OCI-M1 (cell line): Measurements from ENCODE around the gene YARS1.

ENCODE experiments used
- DNase-seq: peaks from one replicate; lab custom pipeline; 2025; lab: John Stamatoyannopoulos, UW

The YARS1 gene

GRCh38 chr1:32779242-32779641 lies 37.9 kb downstream of the YARS1 start:
- DNase-seq = no peak

DNA sequence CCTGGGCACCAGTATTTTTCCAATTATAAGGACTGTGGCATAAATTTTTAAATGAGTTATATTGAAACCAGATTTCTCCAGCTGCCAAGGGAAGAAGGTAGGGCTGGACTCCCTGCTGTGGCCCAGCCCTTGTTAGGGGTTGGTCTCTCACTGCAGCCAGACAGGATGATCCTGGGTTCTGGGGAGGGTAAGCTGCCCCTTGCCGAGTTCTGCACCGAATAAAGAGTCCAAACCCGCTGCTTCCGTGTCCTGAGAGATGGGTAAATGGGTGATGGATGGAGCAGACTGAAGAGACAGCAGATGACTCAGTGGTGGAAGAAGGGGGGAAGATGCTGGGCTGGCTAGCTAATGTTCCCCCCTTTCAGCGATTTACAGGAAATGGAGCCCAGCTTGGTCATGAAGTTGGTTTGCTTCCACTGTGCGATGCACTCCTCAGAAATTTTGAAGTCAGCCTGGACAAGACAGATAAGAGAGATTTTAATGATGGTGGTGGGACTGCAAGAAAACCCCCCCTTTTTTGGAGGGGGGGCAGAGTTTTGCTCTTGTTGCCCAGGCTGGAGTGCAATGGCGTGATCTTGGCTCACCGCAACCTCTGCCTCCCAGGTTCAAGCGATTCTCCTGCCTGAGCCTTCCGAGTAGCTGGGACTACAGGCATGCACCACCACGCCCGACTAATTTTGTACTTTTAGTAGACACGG lies 41.4 kb downstream of the YARS1 start:
- DNase-seq = no peak

- no peak for DNase-seq
Measured at GRCh38 chr1:32774950-32775634, 42.1 kb downstream of the YARS1 start.

GRCh38 chr1:32774464-32774808 lies 42.7 kb downstream of the YARS1 start:
- no peak for DNase-seq

GRCh38 chr1:32773764-32774463 lies 43.2 kb downstream of the YARS1 start:
- DNase-seq = peak; percentile 36

- peak; percentile 87 for DNase-seq
Measured at GRCh38 chr1:32773018-32773763, 44.0 kb downstream of the YARS1 start.

- DNase-seq = no peak
Measured at GRCh38 chr1:32772281-32773017, 44.7 kb downstream of the YARS1 start.

DNA sequence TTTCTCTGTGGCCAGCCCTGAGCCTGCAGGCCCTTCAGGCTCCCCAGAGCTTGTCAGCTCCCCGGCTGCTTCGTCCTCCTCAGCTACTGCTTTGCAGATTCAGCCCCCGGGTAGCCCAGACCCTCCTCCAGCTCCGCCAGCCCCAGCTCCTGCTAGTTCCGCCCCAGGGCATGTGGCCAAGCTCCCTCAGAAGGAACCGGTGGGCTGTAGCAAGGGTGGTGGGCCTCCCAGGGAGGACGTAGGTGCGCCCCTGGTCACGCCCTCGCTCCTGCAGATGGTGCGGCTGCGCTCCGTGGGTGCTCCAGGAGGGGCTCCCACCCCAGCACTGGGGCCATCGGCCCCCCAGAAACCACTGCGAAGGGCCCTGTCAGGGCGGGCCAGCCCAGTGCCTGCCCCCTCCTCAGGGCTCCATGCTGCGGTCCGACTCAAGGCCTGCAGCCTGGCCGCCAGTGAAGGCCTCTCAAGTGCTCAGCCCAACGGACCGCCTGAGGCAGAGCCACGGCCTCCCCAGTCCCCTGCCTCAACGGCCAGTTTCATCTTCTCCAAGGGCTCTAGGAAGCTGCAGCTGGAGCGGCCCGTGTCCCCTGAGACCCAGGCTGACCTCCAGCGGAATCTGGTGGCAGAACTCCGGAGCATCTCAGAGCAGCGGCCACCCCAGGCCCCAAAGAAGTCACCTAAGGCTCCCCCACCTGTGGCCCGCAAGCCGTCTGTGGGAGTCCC lies 45.4 kb downstream of the YARS1 start:
- no peak for DNase-seq

DNA sequence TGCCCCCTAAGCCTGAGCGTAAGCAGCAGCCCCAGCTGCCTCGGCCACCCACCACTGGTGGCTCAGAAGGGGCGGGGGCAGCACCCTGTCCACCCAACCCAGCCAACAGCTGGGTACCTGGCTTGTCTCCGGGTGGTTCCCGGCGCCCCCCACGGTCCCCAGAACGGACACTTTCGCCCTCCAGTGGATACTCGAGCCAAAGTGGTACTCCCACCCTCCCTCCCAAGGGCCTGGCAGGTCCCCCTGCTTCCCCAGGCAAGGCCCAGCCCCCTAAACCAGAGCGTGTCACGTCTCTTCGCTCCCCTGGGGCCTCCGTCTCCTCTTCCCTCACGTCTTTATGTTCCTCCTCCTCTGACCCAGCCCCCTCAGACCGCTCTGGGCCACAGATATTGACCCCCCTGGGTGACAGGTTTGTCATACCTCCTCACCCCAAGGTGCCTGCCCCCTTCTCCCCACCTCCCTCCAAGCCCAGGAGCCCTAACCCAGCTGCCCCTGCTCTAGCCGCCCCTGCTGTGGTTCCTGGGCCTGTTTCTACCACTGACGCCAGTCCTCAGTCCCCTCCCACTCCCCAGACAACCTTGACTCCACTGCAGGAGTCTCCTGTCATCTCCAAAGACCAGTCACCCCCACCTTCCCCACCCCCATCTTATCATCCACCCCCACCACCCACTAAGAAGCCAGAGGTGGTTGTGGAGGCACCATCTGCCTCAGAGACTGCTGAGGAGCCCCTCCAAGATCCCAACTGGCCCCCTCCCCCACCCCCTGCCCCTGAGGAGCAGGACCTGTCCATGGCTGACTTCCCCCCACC lies 46.2 kb downstream of the YARS1 start:
- DNase-seq = no peak

DNA sequence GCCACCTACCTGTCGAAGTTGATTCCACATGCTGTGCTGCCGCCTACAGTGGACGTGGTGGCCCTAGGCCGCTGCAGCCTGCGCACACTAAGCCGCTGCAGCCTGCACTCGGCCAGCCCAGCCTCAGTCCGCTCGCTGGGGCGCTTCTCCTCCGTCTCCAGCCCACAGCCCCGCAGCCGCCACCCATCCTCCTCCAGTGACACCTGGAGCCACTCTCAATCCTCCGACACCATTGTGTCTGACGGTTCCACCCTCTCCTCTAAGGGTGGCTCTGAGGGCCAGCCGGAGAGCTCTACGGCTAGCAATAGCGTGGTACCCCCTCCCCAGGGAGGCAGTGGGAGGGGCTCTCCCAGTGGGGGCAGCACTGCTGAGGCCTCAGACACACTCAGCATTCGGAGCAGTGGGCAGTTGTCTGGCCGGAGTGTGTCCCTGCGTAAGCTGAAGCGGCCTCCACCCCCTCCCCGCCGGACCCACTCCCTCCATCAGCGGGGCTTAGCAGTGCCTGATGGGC lies 46.9 kb downstream of the YARS1 start:
- no peak for DNase-seq

GRCh38 chr1:32769524-32770220 lies 47.5 kb downstream of the YARS1 start:
- DNase-seq = no peak

DNA sequence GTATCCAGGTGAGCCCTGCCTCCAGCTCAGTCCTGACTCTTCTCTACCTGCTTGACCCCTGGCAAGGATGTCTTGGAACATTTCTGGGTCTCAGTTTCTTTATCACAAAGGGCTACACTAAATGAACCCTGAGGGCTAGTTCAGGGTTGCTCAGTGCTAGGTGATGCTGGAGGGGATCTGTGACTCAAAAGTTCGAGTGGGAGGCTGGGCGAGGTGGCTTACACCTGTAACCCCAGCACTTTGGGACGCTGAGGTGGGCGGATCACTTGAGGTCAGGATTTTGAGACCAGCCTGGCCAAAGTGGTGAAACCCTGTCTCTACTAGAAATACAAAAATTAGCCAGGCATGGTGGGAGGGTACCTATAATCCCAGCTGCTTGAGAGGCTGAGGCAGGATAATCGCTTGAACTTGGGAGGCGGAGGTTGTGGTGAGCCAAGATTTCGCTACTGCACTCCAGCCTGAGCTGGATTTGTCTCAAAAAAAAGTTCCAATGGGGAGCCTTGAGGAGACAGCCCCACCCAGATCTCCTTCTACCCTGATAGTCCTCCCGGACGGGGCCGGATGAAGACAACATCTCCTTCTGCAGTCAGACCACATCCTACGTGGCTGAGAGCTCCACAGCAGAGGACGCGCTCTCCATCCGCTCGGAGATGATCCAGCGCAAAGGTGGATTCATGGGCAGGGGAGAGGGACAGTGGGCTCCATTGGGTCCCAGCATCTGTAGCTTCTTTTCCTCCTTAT lies 48.9 kb downstream of the YARS1 start:
- no peak for DNase-seq

DNA sequence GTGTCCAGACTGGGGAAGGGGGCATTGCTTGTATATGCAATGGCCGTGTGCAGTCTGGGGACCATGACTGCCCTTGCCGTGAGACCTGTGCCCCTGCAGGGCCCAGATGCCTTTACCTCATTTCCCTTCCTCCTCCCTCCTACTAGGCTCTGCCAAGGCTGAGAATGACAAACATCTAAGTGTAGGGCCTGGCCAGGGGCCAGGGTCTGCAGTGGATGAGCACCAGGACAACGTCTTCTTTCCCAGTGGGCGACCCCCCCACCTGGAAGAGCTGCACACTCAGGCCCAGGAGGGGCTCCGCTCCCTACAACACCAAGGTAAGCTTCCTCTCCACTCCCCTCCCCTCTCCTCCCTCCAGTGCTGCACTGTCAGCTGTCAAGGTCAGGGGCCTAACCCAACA lies 49.5 kb downstream of the YARS1 start:
- DNase-seq = no peak

DNA sequence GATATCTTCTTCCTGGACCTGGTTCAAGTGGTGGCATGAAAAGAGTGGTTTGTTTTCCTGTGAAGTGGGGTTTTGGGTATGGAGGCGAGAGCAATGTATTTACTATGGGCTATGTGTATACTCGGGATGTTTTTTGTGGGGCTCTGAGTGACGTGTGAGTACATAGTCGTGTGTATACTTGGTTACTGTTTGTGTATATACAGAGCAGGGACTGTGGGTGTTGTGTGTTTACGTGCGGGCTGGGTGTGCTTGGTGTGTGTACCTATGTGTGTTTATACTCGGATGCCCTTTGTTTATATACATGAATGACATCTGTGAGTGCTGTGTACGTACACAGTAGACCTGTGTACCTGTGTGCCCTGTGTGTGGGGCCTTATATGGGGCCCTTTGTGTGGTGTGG lies 50.0 kb downstream of the YARS1 start:
- no peak for DNase-seq

DNA sequence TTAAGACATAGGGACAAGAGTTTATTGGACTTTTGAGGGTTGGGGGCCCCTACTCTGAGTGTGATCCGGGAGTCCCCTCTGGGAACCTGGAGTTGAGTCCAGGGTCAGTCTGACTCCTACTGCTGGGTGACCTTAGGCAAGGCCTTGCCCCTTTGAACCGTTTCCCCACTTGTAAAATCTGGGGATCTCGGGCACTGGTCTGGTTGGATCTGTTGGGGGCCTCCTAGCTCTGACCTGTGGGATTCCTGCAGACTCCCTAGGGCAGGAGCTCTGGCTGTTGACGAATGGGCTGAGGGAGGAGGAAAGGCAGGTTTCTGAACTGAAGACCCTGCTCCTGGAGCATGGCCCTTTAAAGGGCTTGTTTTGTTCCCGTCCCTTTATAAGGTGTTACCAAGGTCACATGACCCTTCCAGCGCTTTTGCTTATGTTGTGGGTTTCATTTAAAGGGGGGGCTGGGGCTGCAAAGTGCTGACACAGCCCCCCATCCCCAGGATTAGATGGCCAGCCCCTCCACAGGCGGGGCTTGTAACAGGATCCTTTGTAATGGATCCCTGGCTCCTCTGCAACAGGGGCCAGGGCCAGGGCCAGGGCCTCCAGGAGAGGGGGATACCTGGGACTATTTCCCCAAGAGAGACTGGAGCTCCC lies 50.7 kb downstream of the YARS1 start:
- DNase-seq = no peak

DNA sequence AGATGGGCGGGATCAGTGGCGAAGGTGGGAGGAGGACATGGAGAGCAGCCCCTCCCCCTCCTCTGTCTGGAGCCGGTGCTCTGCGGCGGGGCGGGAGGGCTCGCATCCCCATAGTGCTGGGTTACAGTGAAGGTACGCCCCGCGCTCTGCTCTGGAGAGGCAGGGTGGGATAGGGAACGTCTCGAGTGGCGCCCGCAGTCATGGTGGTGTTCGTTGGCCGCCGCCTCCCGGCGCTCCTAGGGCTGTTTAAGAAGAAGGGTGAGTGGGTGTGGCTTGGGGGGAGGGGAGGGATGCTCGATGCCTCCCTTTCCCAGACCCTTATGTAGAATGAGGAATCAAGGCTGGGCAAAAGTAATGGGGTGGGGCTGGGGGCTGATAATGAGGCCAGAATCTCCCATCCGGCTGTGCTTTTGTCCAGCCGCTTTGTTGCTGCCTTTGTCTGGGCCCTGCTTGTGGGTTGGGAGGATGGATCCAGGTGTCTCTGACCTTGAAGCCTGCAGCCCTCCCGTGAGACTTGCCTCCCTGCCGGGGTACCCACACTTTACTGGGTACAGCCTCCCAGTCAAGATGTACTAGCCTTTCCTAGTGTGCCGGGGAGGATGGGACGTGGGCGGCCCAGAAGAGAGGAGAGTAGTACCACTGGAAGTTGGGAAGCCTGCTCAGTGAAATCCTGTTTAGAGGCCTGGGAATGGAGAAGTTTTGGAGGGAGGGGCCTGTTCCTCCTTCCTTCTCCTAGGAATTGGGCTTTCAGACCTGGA lies 51.4 kb downstream of the YARS1 start:
- DNase-seq = no peak

GRCh38 chr1:32764826-32765569 lies 52.2 kb downstream of the YARS1 start:
- no peak for DNase-seq
